GM23338 (cell line): ENCODE data around the gene SPEF1. TPM values are rescaled to one million over a fixed set of nuclear protein-coding genes. Genes with fewer than 3 reads are reported as not detected.
A peak's percentile ranks its signal among the peaks of the same experiment; 100 is the strongest.

Experiments
- ATAC-seq: fragments of 200-7000 bp; cut with Tn5 transposase; 3 replicates; pipeline ENCODE4 v1.9.1; 2020
- DNase-seq: peaks from one replicate; pipeline ENCODE4 v3.0.0-alpha.2; 2015; ENCODE audit warnings: low spot score
- H2AFZ ChIP-seq: fragments of 200-600 bp; sonication (generic); 2 replicates; pipeline ENCODE4 v1.8.0; 2016; ENCODE audit warnings: antibody characterized with exemption, mild to moderate bottlenecking, moderate library complexity
- H3F3A ChIP-seq: fragments of 200-600 bp; sonication (generic); replicated peaks from 2 replicates; pipeline ENCODE4 v1.8.0; 2017; ENCODE audit warnings: antibody characterized with exemption, mixed run types, low read depth
- H3K27ac ChIP-seq: fragments of 200-600 bp; sonication (generic); 2 replicates; pipeline ENCODE4 v1.6.1; 2016; ENCODE audit warnings: low read depth
- H3K27me3 ChIP-seq: fragments of 200-600 bp; sonication (generic); 2 replicates; pipeline ENCODE4 v1.8.0; 2016; ENCODE audit warnings: mild to moderate bottlenecking, mixed run types, moderate library complexity; ENCODE audit not compliant: insufficient read depth
- H3K36me3 ChIP-seq: fragments of 200-600 bp; sonication (generic); 2 replicates; pipeline ENCODE4 v1.8.0; 2016; ENCODE audit warnings: mild to moderate bottlenecking; ENCODE audit not compliant: insufficient read depth
- H3K4me1 ChIP-seq: fragments of 200-600 bp; sonication (generic); 2 replicates; pipeline ENCODE4 v1.8.0; 2016; ENCODE audit warnings: mild to moderate bottlenecking, moderate library complexity; ENCODE audit not compliant: insufficient read depth
- H3K4me2 ChIP-seq: fragments of 200-600 bp; sonication (generic); 2 replicates; pipeline ENCODE4 v1.7.1; 2017; ENCODE audit warnings: mixed run types
- H3K4me3 ChIP-seq: fragments of 200-600 bp; sonication (generic); 2 replicates; pipeline ENCODE4 v1.6.1; 2016; ENCODE audit warnings: mixed run types
- H3K79me2 ChIP-seq: fragments of 200-600 bp; sonication (generic); replicated peaks from 2 replicates; pipeline ENCODE4 v1.8.0; 2017; ENCODE audit warnings: mild to moderate bottlenecking; ENCODE audit not compliant: insufficient read depth
- H3K9me2 ChIP-seq: fragments of 200-600 bp; sonication (generic); 2 replicates; pipeline ENCODE4 v1.8.0; 2017; ENCODE audit not compliant: insufficient read depth
- H4K20me1 ChIP-seq: fragments of 200-600 bp; sonication (generic); replicated peaks from 2 replicates; pipeline ENCODE4 v1.8.0; 2017; ENCODE audit warnings: mild to moderate bottlenecking; ENCODE audit not compliant: insufficient read depth
- H3K27ac Mint-ChIP-seq: 2 replicates; pipeline ENCODE4 v1.8.0; 2020; ENCODE audit warnings: inconsistent platforms, mild to moderate bottlenecking, moderate library complexity, mixed read lengths
- H3K27me3 Mint-ChIP-seq: 3 replicates; pipeline ENCODE4 v1.8.0; 2022; ENCODE audit warnings: low read depth, mild to moderate bottlenecking, moderate library complexity, mixed read lengths, inconsistent platforms; ENCODE audit not compliant: insufficient read depth, poor library complexity
- H3K36me3 Mint-ChIP-seq: 3 replicates; pipeline ENCODE4 v1.8.0; 2021; ENCODE audit warnings: low read depth, mild to moderate bottlenecking, inconsistent platforms, moderate library complexity, mixed read lengths
- H3K4me1 Mint-ChIP-seq: 3 replicates; pipeline ENCODE4 v1.8.0; 2020; ENCODE audit warnings: mild to moderate bottlenecking, inconsistent platforms, mixed read lengths
- H3K4me3 Mint-ChIP-seq: 3 replicates; pipeline ENCODE4 v1.8.0; 2021; ENCODE audit warnings: moderate library complexity, mild to moderate bottlenecking, inconsistent platforms, mixed read lengths
- H3K9me3 Mint-ChIP-seq: 3 replicates; pipeline ENCODE4 v1.8.0; 2020; ENCODE audit warnings: moderate library complexity, mild to moderate bottlenecking, inconsistent platforms, mixed read lengths
- CREB1 ChIP-seq: fragments of 250-450 bp; sonication (Bioruptor Pico); IDR thresholded peaks from 2 replicates; pipeline ENCODE4 v1.5.0; 2020; ENCODE audit warnings: low read depth, mild to moderate bottlenecking, moderate library complexity
- EZH2 ChIP-seq: fragments of 200-600 bp; sonication (generic); IDR thresholded peaks from one replicate; pipeline ENCODE4 v1.8.0; 2017; ENCODE audit warnings: antibody characterized with exemption, mild to moderate bottlenecking, low read depth; ENCODE audit not compliant: unreplicated experiment
- EZH2phosphoT487 ChIP-seq: fragments of 200-600 bp; sonication (generic); IDR thresholded peaks from one replicate; pipeline ENCODE4 v1.8.1; 2018; ENCODE audit warnings: antibody characterized with exemption; ENCODE audit not compliant: unreplicated experiment
- JUNB ChIP-seq: IDR thresholded peaks from one replicate; pipeline ENCODE4 v1.6.1; 2016; ENCODE audit warnings: antibody characterized with exemption; ENCODE audit not compliant: unreplicated experiment
- NANOG ChIP-seq: IDR thresholded peaks from 2 replicates; pipeline ENCODE4 v1.6.1; 2016; ENCODE audit warnings: antibody characterized with exemption, borderline replicate concordance
- POLR2AphosphoS5 ChIP-seq: IDR thresholded peaks from 2 replicates; pipeline ENCODE4 v1.6.1; 2016; ENCODE audit warnings: antibody characterized with exemption, low read depth
- STAT1 ChIP-seq: IDR thresholded peaks from one replicate; pipeline ENCODE4 v1.6.1; 2016; ENCODE audit warnings: antibody characterized with exemption; ENCODE audit not compliant: unreplicated experiment
- ZNF114 ChIP-seq: fragments of 250-450 bp; sonication (Bioruptor Pico); IDR thresholded peaks from 2 replicates; pipeline ENCODE4 v1.5.0; 2020; ENCODE audit warnings: mild to moderate bottlenecking, moderate library complexity
- ZNF331 ChIP-seq: fragments of 250-450 bp; sonication (Bioruptor Pico); IDR thresholded peaks from 2 replicates; pipeline ENCODE4 v1.5.0; 2020; ENCODE audit warnings: low read depth, mild to moderate bottlenecking, moderate library complexity
- polyA plus RNA-seq: library from polyadenylated mRNA; unstranded; fragments of >200 nt; fragmentation: Nextera tagmentation; extraction: Ambion mirVana; gene quantifications from 2 replicates; pipeline ENCODE4 v1.2.1, GENCODE V29; 2016
- total RNA-seq: library from RNA; depleted of rRNA; stranded (reverse); fragments of >200 nt; shearing (Covaris generic); gene quantifications from 2 replicates; pipeline ENCODE4 v1.2.3, GENCODE V29; 2014
- TF ChIP-seq, protein P1 (sequence below): IDR thresholded peaks from 2 replicates; pipeline ENCODE4 v1.6.1; 2016; ENCODE audit warnings: antibody characterized with exemption
- TF ChIP-seq, protein P2 (sequence below): IDR thresholded peaks from one replicate; pipeline ENCODE4 v1.6.1; 2018; ENCODE audit warnings: antibody characterized with exemption; ENCODE audit not compliant: unreplicated experiment
- TF ChIP-seq, protein P3 (sequence below), 2 experiments: fragments of 200-600 bp in 1 of 2; sonication (generic) in 1 of 2; conservative IDR thresholded peaks; 2 replicates each; pipeline versions ENCODE4 v1.5.1 to v1.6.1; 2016 to 2017; ENCODE audit warnings: antibody characterized with exemption in 2 of 2, low read depth in 2 of 2, mild to moderate bottlenecking in 2 of 2, moderate library complexity in 1 of 2
- TF ChIP-seq, protein P4 (sequence below): fragments of 250-450 bp; sonication (Bioruptor Pico); IDR thresholded peaks from 2 replicates; pipeline ENCODE4 v1.5.0; 2020; ENCODE audit warnings: mild to moderate bottlenecking, moderate library complexity

Gene SPEF1
- total and polyA plus RNA-seq, 2 experiments from 2014 or later: 0.68 to 0.69 TPM

DNA sequence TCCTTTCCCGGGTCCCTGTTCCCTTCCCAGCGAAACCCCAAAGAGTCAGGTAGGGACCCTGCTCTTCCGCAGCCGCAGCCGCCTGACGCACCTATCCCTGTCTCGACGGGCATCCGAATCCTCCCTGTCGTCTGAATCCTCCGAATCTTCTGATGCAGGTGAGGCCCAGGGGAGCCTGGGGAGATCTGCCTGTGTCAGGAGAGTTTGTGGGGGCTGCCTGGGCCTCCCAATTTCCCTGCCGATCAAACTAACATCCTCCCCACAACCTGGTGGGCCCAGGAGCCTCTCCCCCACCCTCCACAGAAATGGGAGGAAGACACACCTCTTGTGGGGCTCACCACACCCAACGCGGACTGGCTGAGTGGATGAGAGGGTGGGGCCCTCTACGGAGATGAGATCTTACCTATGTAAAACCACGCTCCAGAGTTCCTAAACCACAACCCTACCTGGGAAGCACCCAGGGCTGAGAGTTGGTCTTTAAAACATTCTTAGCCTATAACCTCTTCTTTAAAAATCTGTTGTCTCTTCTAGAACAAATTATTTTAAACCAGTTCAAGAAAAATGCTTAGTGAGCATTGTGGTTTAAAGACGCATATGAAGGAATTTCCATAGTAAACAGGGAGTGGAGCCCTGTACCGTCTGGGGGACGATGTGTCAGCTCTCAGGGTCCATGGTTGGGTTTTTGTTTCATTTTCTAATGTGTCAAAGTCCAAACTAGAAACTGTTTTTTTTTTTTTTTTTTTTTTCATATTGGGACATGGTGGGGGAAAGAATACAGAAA, 16.5 kb upstream of the SPEF1 start:
- Mint-ChIP-seq H3K4me3 (peak overlapping the region; percentile 76), H3K27me3 (peaks cover 31% of the 10 kb centered on the region), H3K36me3 (peaks cover 26% of the 10 kb centered on the region), H3K9me3 (no peaks in the 10 kb centered on the region), H3K27ac (no peak overlapping the region; the same call in 1 of the 2 replicates), H3K4me1 (peaks cover 46% of the 10 kb centered on the region)
- H3K4me1 ChIP-seq: peaks cover 43% of the 10 kb centered on the region
- H3K4me2 ChIP-seq: peak overlapping the region; percentile 91
- no peaks in the 10 kb centered on the region for H3K27me3 ChIP-seq
- peak overlapping the region; percentile 68 for H3K4me3 ChIP-seq
- peaks cover 17% of the 10 kb centered on the region; the same call in 1 of the 2 replicates for H3F3A ChIP-seq
- no peaks in the 10 kb centered on the region; the same call in 1 of the 2 replicates for H4K20me1 ChIP-seq
- H2AFZ ChIP-seq: no peak overlapping the region
- H3K27ac ChIP-seq: no peak overlapping the region
- no peak for TF ChIP-seq POLR2AphosphoS5
- no peak for TF ChIP-seq NANOG
- TF ChIP-seq, protein P1, sequence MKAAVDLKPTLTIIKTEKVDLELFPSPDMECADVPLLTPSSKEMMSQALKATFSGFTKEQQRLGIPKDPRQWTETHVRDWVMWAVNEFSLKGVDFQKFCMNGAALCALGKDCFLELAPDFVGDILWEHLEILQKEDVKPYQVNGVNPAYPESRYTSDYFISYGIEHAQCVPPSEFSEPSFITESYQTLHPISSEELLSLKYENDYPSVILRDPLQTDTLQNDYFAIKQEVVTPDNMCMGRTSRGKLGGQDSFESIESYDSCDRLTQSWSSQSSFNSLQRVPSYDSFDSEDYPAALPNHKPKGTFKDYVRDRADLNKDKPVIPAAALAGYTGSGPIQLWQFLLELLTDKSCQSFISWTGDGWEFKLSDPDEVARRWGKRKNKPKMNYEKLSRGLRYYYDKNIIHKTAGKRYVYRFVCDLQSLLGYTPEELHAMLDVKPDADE: no peak
- TF ChIP-seq, protein P2, sequence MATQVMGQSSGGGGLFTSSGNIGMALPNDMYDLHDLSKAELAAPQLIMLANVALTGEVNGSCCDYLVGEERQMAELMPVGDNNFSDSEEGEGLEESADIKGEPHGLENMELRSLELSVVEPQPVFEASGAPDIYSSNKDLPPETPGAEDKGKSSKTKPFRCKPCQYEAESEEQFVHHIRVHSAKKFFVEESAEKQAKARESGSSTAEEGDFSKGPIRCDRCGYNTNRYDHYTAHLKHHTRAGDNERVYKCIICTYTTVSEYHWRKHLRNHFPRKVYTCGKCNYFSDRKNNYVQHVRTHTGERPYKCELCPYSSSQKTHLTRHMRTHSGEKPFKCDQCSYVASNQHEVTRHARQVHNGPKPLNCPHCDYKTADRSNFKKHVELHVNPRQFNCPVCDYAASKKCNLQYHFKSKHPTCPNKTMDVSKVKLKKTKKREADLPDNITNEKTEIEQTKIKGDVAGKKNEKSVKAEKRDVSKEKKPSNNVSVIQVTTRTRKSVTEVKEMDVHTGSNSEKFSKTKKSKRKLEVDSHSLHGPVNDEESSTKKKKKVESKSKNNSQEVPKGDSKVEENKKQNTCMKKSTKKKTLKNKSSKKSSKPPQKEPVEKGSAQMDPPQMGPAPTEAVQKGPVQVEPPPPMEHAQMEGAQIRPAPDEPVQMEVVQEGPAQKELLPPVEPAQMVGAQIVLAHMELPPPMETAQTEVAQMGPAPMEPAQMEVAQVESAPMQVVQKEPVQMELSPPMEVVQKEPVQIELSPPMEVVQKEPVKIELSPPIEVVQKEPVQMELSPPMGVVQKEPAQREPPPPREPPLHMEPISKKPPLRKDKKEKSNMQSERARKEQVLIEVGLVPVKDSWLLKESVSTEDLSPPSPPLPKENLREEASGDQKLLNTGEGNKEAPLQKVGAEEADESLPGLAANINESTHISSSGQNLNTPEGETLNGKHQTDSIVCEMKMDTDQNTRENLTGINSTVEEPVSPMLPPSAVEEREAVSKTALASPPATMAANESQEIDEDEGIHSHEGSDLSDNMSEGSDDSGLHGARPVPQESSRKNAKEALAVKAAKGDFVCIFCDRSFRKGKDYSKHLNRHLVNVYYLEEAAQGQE: no peak
- TF ChIP-seq EZH2phosphoT487: no peak
- TF ChIP-seq EZH2: no peak
- TF ChIP-seq CREB1: no peak
- TF ChIP-seq ZNF331 (CRISPR knock-in tag): no peak
- TF ChIP-seq, protein P3, sequence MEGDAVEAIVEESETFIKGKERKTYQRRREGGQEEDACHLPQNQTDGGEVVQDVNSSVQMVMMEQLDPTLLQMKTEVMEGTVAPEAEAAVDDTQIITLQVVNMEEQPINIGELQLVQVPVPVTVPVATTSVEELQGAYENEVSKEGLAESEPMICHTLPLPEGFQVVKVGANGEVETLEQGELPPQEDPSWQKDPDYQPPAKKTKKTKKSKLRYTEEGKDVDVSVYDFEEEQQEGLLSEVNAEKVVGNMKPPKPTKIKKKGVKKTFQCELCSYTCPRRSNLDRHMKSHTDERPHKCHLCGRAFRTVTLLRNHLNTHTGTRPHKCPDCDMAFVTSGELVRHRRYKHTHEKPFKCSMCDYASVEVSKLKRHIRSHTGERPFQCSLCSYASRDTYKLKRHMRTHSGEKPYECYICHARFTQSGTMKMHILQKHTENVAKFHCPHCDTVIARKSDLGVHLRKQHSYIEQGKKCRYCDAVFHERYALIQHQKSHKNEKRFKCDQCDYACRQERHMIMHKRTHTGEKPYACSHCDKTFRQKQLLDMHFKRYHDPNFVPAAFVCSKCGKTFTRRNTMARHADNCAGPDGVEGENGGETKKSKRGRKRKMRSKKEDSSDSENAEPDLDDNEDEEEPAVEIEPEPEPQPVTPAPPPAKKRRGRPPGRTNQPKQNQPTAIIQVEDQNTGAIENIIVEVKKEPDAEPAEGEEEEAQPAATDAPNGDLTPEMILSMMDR (conservative IDR thresholded peaks at IDR 0.05; ENCODE audit: low read depth in 2 of 2): no peak
- TF ChIP-seq STAT1: no peak
- TF ChIP-seq, protein P4, sequence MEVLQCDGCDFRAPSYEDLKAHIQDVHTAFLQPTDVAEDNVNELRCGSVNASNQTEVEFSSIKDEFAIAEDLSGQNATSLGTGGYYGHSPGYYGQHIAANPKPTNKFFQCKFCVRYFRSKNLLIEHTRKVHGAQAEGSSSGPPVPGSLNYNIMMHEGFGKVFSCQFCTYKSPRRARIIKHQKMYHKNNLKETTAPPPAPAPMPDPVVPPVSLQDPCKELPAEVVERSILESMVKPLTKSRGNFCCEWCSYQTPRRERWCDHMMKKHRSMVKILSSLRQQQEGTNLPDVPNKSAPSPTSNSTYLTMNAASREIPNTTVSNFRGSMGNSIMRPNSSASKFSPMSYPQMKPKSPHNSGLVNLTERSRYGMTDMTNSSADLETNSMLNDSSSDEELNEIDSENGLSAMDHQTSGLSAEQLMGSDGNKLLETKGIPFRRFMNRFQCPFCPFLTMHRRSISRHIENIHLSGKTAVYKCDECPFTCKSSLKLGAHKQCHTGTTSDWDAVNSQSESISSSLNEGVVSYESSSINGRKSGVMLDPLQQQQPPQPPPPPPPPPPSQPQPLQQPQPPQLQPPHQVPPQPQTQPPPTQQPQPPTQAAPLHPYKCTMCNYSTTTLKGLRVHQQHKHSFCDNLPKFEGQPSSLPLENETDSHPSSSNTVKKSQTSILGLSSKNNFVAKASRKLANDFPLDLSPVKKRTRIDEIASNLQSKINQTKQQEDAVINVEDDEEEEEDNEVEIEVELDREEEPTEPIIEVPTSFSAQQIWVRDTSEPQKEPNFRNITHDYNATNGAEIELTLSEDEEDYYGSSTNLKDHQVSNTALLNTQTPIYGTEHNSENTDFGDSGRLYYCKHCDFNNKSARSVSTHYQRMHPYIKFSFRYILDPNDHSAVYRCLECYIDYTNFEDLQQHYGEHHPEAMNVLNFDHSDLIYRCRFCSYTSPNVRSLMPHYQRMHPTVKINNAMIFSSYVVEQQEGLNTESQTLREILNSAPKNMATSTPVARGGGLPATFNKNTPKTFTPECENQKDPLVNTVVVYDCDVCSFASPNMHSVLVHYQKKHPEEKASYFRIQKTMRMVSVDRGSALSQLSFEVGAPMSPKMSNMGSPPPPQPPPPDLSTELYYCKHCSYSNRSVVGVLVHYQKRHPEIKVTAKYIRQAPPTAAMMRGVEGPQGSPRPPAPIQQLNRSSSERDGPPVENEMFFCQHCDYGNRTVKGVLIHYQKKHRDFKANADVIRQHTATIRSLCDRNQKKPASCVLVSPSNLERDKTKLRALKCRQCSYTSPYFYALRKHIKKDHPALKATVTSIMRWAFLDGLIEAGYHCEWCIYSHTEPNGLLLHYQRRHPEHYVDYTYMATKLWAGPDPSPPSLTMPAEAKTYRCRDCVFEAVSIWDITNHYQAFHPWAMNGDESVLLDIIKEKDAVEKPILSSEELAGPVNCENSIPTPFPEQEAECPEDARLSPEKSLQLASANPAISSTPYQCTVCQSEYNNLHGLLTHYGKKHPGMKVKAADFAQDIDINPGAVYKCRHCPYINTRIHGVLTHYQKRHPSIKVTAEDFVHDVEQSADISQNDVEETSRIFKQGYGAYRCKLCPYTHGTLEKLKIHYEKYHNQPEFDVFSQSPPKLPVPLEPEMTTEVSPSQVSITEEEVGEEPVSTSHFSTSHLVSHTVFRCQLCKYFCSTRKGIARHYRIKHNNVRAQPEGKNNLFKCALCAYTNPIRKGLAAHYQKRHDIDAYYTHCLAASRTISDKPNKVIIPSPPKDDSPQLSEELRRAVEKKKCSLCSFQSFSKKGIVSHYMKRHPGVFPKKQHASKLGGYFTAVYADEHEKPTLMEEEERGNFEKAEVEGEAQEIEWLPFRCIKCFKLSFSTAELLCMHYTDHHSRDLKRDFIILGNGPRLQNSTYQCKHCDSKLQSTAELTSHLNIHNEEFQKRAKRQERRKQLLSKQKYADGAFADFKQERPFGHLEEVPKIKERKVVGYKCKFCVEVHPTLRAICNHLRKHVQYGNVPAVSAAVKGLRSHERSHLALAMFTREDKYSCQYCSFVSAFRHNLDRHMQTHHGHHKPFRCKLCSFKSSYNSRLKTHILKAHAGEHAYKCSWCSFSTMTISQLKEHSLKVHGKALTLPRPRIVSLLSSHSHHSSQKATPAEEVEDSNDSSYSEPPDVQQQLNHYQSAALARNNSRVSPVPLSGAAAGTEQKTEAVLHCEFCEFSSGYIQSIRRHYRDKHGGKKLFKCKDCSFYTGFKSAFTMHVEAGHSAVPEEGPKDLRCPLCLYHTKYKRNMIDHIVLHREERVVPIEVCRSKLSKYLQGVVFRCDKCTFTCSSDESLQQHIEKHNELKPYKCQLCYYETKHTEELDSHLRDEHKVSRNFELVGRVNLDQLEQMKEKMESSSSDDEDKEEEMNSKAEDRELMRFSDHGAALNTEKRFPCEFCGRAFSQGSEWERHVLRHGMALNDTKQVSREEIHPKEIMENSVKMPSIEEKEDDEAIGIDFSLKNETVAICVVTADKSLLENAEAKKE: no peak
- no peak for TF ChIP-seq JUNB
- TF ChIP-seq ZNF114 (CRISPR knock-in tag): no peak
- DNase-seq (no peak), ATAC-seq (no peak)
- no peaks in the 10 kb centered on the region for H3K79me2 ChIP-seq
- no peaks in the 10 kb centered on the region for H3K36me3 ChIP-seq
- no peaks in the 10 kb centered on the region for H3K9me2 ChIP-seq
